Retina (tissue), 1 donor: ENCODE data around the gene UGT1A8.
"Not testable (repeated sequence)": the region's sequence is repeated elsewhere in the genome, so short reads cannot be mapped to it uniquely, and the experiment has no call there.

Experiments used
- DNase-seq: peaks from one replicate; pipeline ENCODE4 v3.0.0-alpha.2; 2016

The UGT1A8 gene

GRCh38 chr2:233617476-233617875 lies at the start of gene UGT1A8:
Gene UGT1A8, plus strand, starts transcription at chr2:233617633. Its CDS starts 75 bp downstream, at chr2:233617708.
- not testable (repeated sequence) for DNase-seq

GRCh38 chr2:233571001-233571400 lies 46.4 kb upstream of the UGT1A8 start:
- DNase-seq: no peak

- no peak for DNase-seq
Measured at GRCh38 chr2:233571462-233571861, 46.0 kb upstream of the UGT1A8 start.

- no peak for DNase-seq
Measured at GRCh38 chr2:233572468-233572867, 45.0 kb upstream of the UGT1A8 start.

- DNase-seq: not testable (repeated sequence)
Measured at GRCh38 chr2:233577341-233577740, 40.1 kb upstream of the UGT1A8 start.

- not testable (repeated sequence) for DNase-seq
Measured at GRCh38 chr2:233583217-233583965, 34.0 kb upstream of the UGT1A8 start.

GRCh38 chr2:233584210-233584609 lies 33.2 kb upstream of the UGT1A8 start:
- DNase-seq: no peak

GRCh38 chr2:233588400-233588799 lies 29.0 kb upstream of the UGT1A8 start:
- no peak for DNase-seq

- not testable (repeated sequence) for DNase-seq
Measured at GRCh38 chr2:233592706-233593105, 24.7 kb upstream of the UGT1A8 start.

GRCh38 chr2:233593201-233593600 lies 24.2 kb upstream of the UGT1A8 start:
- no peak for DNase-seq

GRCh38 chr2:233597522-233597921 lies 19.9 kb upstream of the UGT1A8 start:
- DNase-seq: no peak

- no peak for DNase-seq
Measured at GRCh38 chr2:233598952-233599351, 18.5 kb upstream of the UGT1A8 start.

GRCh38 chr2:233600386-233600785 lies 17.0 kb upstream of the UGT1A8 start:
- DNase-seq: no peak

- DNase-seq: no peak
Measured at GRCh38 chr2:233602076-233602475, 15.4 kb upstream of the UGT1A8 start.

- no peak for DNase-seq
Measured at GRCh38 chr2:233603520-233603919, 13.9 kb upstream of the UGT1A8 start.

- no peak for DNase-seq
Measured at GRCh38 chr2:233604826-233605225, 12.6 kb upstream of the UGT1A8 start.

- no peak for DNase-seq
Measured at GRCh38 chr2:233605680-233606079, 11.8 kb upstream of the UGT1A8 start.

- no peak for DNase-seq
Measured at GRCh38 chr2:233611284-233611683, 6.1 kb upstream of the UGT1A8 start.

GRCh38 chr2:233620204-233620603 lies 2.8 kb downstream of the UGT1A8 start:
- no peak for DNase-seq

GRCh38 chr2:233621863-233622262 lies 4.4 kb downstream of the UGT1A8 start:
- not testable (repeated sequence) for DNase-seq

- no peak for DNase-seq
Measured at GRCh38 chr2:233627331-233628025, 10.0 kb downstream of the UGT1A8 start.

GRCh38 chr2:233636306-233636705 lies 18.9 kb downstream of the UGT1A8 start, which contains the start of gene UGT1A10:
Gene UGT1A10, plus strand, starts transcription at chr2:233636448. Its CDS starts 75 bp downstream, at chr2:233636523.
- not testable (repeated sequence) for DNase-seq

GRCh38 chr2:233638836-233639235 lies 21.4 kb downstream of the UGT1A8 start:
- DNase-seq: no peak

- no peak for DNase-seq
Measured at GRCh38 chr2:233639860-233640259, 22.4 kb downstream of the UGT1A8 start.
